GM21723 (cell line): ENCODE measurements around the gene ADRM1.

Experiments
- ATAC-seq: cut with Tn5 transposase; IDR thresholded peaks from one replicate; pipeline ENCODE4 v1.9.1; 2021; ENCODE audit warnings: mild to moderate bottlenecking, moderate library complexity; ENCODE audit not compliant: unreplicated experiment

The ADRM1 gene

DNA sequence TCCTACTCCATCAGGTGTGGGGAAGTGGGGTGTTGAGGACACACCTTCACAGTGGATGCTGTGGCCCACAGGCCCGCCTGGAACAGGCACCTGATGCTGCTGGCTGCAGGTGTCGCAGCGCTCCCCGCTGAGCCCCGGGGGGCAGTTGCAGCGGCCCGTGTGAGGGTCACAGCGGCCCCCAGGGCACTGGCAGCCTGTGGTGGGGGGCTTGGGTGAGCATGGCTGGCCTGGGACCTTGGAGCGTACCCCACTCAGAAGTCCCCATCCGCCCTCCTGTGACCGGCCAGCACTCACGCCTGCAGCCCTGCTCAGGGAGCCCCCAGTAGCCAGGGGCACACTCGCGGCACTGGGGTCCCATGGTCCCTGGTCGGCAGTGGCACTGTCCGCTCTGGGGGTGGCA, 19.2 kb downstream of the ADRM1 start:
- ATAC-seq, result no peak

GRCh38 chr20:62322492-62323041, 19.8 kb downstream of the ADRM1 start:
- no peak for ATAC-seq

- ATAC-seq, result no peak
Measured at GRCh38 chr20:62323146-62323979, 20.6 kb downstream of the ADRM1 start.

GRCh38 chr20:62323980-62324906, 21.4 kb downstream of the ADRM1 start:
- no peak for ATAC-seq

- ATAC-seq, result no peak
Measured at GRCh38 chr20:62325172-62325905, 22.5 kb downstream of the ADRM1 start.

DNA sequence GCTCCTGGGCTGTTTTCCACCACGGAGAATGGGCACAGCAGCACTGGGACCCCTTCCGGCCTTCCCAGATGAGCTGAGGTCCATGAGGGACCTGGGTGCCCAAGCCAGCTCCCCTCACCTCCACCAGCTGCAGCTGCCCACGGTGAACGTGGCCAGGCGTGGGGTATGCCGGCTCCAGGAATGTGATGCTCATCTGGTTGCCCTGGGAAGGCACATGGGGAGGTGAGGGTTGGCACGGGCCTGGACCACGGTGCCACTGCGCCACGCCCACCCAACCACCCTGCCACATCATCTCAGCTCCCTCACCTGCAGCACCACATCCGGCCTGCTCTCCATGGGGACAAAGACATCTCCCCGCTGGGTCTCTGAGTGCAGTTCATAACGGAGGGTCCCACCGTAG, 23.8 kb downstream of the ADRM1 start:
- ATAC-seq, result no peak

DNA sequence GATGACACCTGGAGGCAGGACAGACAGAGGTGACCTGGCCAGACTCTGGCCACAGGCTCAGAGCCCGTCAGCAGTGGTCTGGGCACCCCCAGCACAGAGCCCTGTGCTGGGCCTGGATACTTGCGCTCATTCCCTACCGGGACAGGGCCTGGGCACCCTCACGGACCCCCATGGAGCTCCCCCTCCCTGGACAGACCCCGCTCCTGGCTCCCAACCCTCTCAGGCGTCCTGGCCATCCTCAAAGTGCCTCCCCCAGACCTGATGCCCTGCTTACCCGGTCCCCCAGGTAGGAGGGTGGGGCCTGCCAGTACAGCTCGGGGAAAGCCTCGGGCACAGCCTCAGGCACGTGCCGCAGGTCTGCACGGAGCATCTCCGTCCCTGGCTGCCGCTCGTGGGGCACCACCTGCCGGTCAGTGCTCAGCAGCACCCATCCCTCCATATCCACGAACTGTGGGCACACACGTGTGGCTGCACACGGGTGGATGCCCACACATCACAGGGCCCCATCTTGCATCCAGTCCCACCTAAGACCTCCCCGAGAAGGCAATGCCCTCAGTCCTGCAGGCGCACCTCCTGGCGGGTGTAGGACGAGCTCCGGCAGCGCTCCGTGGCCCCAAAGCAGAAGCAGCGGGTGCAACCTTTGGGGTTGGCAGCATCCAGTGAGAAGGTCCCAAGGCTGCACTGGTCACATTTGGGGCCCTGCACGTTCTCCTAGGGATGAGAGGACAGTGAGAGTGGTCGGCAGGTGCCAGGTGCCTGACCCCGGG, 24.3 kb downstream of the ADRM1 start:
- ATAC-seq, result no peak

DNA sequence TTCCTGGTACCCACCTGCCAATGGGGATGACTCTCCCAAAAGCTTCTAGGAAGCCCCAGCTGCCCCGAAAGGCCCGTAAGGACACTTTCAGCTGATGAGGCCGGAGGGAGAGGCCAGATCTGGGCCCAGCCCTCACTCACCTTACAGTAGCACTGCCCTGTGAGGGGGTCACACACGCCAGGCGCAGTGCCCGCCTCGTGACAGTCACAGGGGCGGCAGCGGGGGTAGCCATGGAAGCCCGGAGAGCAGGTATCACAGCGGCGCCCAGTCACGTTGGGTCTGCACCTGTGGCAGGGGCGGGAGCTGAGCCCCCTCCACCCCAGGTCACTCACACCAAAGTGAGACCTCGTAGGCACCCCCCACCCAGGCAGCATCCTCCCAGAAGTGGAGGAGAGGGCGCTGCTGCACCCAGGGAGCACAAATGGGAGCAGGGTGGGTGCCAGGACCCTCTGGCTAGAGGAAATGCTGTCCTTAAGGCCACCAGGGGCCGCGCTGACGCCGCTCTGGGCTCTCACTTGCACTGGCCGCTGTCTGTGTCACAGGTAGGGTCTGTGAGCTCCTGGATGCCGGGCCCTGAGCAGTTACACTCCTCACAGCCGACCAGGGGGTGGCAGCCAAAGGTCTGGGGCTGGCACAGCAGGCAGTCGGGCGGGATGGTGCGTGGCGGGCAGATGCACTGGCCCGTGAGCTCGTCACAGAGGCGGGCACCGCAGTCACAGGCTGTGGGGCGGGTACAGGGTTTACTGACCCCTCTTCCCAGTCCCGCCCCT, 25.1 kb downstream of the ADRM1 start:
- no peak for ATAC-seq

GRCh38 chr20:62328684-62329388, 26.0 kb downstream of the ADRM1 start:
- ATAC-seq, result no peak

DNA sequence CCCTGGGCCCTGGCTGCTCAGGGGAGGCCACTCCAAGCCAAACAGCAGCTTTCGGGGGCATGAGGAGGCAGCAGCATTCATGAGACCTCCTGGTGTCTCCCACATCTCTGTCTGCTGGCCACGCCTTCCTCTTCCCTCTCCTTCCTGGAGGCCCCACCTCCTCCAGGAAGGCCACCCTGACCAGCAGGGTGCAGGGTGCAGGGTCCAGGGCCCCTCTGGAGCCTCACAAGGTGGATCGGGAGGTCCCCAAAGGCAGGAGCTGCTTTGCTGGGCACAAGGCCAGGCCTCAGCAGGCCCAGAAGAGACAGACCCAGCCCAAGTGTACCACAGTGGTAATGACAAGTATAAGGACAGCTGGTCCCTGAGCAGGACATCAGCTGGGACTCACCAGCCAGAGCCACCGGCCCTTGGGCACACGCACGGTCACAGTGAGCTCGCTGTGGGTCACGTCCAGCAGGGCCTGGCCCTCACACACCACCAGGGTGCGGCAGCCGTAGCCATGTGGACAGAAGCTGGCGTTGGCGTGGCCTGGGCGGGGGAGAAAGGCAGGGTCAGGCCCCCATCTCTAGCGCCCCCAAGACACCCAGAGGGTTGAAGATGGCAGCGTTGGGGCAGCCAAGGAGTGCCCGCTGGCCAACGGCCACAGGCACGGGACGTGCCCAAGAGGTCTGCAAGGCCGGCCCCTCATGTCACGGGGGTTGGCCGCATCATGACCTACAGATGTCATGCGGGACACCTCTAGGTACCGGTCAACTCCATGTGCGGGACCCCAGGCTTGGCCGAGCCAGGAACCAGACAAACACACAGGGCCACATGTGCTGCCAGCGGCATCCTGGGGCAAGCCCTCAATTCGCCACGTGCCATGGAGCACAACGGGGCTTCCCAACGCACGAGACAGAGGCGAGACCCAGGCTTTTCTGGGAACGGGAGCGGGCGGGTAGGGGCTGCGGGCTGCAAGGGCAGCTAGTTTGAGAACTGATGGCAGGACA, 26.9 kb downstream of the ADRM1 start:
- ATAC-seq, result no peak

- no peak for ATAC-seq
Measured at GRCh38 chr20:62330576-62331317, 27.9 kb downstream of the ADRM1 start.

- no peak for ATAC-seq
Measured at GRCh38 chr20:62331347-62331746, 28.6 kb downstream of the ADRM1 start.

GRCh38 chr20:62332421-62332820, 29.6 kb downstream of the ADRM1 start:
- no peak for ATAC-seq

- ATAC-seq, result no peak
Measured at GRCh38 chr20:62332989-62333819, 30.4 kb downstream of the ADRM1 start.

DNA sequence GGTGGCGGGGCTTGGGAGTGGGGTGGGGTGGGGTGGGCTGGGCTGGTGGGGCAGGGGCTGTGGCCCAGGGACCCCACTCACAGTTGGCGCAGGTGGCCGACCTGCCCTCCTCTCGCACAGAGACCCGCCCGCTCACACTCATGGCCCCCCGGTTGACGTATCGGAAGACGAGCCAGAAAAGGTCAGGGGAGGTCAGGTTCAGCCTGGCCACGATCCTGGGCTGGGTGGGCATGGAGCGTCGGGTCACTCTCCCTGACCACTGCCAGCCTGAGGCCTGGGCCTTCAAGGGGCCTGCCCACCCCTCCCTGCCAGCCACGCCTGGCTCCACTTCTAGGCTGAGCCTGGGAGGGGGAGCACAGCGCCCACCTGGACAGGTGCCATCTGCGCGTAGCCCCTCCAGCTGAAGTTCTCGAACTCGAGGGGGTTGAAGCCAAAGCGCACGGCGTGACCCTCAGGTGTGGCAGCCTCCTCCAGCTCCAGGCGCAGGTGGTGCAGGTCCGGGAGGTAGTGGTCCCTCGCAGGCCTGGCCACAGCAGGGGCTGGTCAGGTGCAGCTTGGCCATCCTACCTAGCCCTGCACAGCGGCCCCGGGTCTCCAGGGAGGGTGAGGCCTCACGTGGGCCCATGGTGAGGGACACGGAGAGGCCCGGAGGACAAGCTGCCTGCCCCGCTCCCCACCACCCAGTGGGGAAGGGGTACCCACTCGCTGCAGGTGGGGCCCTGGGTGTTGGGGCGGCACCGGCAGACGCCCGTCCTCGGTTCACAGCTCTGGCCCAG, 31.2 kb downstream of the ADRM1 start:
- ATAC-seq, result no peak
